HG02870 (cell line): ENCODE data around the gene PRUNE2.

Experiments
- ATAC-seq: cut with Tn5 transposase; IDR thresholded peaks from one replicate; pipeline ENCODE4 v1.9.1; 2021; ENCODE audit warnings: mild to moderate bottlenecking, moderate library complexity; ENCODE audit not compliant: unreplicated experiment

Gene PRUNE2

DNA sequence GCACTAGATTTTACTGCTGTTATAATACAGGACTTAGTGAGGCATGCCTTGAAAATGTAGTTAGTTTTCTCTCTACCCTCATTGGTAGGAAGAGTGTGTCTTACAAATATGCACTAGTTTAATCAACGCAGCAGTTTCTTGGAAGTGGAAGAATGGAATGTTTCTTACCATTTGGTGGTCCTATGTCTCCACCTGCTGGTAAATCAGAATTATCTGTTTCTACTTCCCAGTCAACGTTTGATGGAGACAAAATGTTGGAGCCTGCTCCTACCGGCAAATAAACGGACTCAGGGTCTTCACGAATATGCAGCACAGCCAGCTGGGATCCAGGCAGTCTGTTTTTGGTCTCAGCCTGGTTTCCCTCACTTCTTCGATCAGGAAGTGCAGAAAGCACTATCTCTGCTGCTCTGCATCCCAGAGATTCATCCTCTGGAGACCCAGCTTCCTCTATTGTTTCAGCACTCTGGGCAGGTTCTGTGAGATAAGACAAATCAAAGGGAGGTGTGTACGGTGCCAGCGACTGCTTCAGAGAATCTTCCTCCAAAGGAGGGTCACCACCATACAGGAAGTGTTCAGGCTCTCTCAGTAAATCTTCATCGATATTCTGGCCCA lies 201.2 kb downstream of the PRUNE2 start:
- no peak for ATAC-seq

DNA sequence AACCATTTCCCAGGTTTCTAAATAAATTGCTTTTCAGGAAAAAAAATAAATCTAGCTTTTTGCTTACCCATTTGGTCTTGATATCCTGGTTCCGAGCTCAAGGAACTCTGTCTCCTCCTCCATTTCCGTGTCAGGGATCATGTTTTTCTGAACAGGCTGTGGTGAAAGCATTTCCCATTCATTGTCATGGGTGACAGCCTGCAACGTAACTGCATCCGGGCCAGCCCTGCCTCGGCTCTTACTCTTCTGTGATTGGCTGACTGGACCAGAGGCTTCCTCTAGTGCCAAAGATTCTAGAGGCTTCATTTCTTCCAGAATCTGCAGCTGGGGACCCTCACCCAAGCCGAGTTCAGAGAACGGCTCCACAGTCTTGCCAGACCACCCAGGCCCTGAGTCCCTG lies 202.6 kb downstream of the PRUNE2 start:
- no peak for ATAC-seq

DNA sequence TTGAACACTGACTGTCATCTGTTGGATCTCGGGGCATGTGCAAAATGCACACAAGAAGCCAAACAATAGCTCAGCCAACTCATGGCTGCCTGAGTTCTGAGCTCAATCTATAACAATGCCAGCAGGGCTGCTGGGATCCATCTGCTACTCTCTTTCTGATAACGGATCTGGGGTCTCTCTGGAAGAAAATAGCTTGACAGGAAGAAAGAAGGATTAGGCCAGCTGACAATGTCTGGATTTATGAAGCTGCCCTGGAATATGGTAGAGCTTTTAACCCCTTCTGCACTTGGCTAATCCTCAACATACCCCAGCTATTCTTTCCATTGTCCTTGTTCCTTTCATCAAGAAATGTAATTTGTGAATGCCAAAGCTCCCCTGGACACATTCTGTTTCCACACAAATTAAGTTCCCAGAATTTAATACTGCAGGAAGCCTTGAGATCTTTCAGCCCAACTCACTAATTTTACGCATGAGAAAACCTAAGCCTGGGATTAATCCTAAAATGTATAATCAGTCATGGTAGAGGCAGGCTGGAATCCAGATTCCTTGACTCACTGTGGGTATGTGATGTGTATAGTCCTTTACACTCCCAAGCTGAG lies 204.4 kb downstream of the PRUNE2 start:
- no peak for ATAC-seq

DNA sequence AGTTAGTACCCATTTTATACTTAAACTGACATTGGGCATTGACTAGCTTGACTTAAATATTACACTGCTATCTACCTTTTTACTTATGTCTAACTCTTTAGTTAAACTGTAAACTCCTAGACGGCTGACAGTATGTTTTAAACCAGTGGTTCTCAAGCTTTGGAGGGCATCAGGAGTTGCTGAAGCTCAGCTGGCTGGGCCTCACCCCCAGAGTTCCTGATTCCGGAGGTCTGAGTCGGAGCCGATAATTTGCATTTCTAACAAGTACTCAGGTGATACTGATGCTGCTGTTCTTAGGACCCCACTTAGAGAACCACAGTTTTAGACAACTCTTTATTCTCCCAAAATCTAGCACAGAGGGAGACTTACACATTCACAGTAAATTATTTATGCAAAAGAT lies 205.0 kb downstream of the PRUNE2 start:
- no peak for ATAC-seq

DNA sequence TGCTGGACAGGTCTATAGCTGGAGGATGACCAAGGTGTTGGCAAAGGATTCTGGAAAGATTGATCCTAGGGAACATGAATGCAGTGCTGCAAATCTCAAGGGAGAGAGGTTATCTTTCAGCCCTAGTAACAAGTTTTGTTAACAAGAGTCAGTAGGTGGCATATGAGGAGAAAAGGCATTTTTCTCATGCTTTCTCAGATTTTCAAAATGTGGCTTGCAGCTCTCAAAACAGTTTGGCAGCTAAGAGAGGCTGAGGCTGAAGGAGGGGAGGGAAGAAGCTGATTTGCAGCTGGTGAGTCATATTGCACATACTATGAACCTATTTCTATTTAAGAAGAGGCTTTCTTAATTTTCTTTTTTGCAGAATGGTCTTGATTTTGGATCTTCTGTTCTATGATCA lies 205.9 kb downstream of the PRUNE2 start:
- no peak for ATAC-seq

DNA sequence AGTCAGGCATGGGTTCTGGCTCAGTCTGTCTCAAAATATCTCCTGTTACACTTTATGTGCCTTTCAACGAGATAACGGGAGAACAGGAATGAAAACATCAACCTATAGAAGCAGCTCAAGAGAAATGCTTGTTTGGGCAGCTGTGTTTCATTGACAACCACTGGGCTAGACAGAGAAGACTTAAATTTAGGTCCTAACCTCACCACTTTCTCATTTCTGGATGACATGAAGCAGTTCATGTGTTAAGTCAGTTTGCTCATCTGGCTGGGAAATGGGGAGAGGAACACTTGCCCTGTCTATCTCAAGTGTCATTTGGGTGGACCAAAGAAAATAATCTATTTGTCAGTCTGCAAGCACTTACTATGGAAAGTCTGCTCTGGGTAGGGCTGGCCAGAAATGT lies 208.4 kb downstream of the PRUNE2 start:
- no peak for ATAC-seq

DNA sequence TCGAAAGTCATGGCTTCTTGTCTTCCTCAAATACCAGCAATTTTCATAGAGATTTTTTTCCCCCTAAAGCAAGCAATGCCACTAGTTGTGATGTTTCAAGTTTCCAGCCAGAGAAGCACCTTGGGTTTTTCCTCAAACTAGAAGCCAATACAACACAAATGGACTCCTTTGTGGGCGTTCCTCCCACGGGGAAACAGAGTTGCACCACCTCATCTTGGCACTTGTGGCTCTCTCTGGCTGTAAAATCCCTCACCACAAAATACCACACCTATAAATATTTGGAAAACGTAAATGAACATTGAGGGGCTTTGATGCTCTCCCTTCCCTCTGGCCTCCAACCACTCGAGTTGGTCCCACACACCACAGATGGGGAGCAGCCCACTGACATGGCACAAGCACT lies 208.8 kb downstream of the PRUNE2 start:
- ATAC-seq = no peak

DNA sequence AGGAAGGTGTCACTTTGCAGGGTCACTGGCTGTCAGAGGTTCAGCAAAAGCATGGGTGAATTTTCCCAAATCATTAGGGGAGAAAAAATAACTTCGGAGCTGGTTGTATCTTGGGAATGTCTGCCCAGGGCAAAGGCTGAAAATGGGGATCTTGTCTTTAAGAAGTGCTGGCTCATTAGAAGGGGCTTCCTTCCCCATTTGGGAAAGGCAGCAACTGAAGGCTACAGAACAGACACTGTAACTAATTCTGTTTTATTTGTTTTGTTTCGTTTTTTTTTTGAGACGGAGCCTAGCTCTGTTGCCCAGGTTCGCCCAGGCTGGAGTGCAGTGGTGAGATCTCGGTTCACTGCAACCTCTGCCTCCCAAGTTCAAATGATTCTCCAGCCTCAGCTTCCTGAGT lies 212.0 kb downstream of the PRUNE2 start:
- ATAC-seq = no peak

DNA sequence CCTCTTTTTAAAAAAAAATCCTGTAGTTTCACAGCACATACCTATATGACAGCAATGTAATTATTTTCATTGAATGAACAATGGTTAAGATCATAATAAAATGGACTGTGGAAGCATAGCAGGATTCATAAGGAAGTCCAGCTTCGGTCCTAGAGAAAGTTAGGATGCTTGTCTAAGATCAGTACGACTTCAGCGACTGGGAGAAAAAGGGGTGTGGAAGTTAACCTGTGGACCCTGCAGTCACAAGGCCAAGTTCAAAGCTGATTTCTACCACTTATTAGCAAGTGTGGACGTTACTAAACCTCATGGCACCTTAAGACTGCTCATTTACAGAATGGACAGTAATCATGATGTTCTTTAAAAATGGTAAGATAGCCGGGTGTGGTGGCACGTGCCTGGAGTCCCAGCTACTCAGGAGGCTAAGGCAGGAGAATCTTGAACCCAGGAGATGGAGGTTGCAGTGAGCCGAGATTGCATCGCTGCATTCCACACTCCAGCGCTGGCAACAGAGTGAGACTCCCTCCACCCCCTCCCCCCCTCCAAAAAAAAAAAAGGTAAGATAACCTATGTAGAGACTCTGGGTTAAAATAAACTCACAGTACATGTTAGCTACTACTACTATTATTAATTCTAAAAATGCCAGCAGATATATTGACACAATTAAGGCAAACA lies 213.3 kb downstream of the PRUNE2 start:
- ATAC-seq = no peak

DNA sequence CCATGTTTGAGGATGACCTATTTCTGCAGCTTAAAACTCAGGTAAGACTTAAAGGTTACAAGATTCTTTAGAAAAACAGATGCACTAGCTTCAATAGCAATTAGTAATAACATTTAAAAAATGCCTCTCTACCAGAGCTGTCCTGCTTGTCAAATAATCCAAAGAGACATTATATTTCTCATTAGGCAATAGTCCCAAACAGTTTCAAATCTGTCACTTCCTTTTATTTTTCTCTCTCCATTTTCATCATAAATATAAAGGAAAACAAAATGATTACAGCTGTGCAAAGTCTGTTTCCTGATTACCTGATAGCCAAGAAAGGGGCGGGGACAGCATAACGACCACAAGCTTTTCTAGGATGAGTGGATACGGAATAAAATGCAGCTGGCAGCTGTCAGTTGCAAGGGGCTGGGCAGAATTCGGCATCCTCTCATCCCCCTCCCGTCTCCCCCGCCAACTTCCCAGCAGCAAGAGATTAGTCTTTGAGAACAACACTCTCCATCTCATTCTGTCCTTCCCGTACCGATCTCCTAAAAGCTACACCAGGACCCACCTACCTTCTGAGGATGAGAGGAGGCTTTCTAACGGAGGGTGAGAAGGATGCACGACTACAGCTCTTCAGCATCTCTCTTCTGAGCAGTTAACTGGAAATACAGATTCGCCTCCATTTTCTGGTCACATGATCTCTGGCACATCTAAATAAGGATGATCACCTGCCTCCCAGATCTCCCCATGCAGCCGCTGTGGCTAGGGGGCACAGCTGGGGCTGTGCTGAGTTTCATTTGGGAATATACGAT lies 214.2 kb downstream of the PRUNE2 start:
- no peak for ATAC-seq

DNA sequence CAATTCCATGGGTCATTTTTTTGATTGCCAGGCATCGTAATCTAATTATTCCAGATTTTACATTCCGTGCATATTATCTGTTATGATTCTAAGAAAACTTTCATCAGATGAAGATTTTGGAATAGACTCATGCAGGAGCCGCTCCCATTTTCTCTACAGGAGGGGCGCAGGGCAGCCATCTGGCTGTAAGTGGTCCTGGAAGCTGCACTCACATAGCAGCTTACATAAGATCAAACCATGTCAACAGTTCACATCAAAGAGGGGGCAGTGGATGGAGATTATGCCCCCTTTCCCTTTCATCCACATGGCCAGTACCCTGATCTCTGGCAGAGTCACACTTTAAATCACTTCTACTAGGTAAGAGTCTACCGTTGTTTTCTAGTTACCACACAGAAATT lies 214.9 kb downstream of the PRUNE2 start:
- no peak for ATAC-seq

DNA sequence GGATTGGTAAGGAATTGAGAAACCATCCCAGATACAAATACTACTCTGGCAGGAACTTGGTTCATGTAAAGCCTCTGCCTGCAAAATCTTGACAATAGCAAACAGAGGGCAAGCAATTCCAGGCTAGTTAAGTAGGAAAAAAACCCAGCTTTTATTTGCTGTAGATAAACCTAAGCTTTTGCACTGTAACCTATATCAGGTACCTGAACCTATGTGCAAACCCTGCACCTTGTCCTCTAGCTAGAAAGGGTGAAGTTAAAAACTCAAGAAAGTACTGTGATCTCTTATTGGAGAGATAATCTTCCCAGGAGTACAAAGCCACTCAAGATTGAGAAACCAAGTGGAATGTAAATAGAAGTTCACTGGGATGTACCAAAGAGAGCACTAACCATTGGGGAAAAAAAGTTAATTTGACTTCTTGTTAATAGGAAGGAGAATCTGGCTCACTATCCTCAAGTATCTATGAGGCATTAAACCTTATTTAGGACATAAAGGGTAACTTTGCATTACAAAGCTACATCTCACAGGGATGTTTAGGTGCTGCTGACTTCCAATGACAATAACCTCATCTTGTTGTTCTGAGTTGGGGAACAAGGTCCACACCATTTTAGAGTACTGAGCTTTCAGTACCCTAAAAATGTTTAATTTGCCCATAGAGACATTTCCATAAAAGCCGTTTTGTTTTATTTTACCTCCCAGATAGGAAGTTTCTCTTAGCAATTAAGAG lies 215.5 kb downstream of the PRUNE2 start:
- ATAC-seq = no peak

DNA sequence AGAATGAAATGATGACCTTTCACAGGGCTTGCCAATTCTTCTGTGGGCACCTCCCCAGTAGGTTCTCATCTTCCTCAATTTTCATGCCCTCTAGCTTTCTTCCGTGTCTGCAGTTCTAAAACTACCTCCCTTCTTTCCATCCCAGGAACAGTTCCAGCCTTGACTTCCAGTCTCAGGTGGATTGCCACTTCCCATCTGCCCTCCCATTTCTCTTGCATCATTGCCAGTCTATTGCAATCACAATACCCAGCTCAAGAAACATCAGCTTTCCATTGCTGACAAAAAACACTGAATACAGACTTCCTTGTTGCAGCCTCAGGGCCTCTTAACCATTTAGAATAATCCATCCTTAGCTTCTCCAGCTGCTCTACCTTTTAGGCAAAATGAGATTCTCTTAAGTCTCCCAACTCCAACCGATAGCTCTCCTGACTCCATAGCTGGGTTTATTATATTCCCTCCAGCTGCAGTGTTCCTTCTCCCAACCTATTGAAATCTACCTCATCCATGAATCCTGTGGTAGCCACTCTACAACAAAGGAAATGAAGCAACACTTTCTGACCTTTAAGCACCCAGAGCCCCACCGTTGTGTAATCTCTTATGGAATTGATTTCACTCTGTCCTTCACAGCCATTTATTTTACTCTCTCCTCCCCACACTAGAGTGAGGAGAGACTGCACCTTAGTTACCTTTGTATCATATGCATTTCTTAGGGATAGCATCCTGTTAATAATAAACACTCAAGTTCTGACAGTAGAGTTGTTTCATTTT lies 217.3 kb downstream of the PRUNE2 start:
- no peak for ATAC-seq

DNA sequence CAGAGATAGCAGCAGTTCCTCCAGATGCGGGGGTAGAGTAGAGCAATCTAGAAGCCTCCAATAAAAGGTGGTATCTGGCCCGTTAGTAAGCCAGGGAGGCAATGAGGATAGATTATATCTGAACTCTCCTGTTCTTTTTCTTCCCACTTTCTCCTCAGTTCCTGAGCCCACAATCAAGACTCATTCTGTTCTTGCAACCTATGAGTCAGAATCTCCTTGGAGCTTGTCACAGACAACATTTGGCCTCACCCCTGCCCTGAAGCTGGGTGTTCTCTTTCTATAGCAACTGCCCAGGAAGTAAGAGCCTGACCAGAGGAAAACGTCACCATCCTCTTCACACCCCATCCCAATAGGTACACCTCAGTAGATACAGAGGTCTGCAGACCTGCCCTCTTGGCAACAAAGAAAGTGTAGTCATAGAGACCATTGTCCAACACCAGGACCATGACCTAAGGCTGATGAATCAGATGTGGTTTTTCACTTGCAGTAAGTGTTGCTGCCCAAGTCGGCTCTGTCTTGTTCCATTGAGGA lies 218.0 kb downstream of the PRUNE2 start:
- no peak for ATAC-seq

DNA sequence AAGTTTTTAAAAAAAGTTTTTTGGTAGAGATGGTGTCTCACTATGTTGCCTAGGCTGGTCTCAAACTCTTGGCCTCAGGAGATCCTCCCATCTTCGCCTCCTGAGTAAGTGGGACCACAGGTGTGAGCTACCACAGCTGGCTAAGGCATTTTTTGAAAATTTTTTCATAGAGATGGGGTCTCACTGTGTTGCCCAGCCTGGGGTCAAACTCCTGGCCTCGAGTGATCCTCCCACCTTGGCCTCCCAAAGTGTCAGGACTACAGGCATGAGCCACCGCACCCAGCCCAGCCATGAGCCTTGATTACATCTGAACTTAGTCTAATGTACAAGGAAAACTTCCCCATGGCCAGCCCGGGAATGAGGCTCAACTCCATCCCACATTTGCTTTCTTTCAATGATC lies 219.2 kb downstream of the PRUNE2 start:
- no peak for ATAC-seq

DNA sequence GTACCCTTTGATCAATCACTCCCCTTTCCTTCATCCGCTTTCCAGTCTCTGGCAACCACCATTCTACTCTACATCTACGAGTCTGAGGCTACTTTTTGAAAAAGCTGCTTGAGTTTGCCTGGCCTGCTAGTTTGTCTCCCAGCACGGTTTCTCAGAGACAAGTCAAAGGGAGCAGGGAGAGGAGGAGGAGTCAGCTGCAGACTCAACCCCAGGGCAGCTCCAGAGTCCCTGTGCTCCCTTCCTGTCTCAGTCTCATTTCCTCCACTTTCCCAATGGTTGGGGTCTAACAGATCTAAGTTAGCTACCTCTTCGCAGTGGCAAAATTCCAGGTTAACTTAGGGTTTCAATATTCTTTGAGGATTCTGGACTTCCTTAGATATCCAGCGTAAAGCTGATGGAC lies 221.7 kb downstream of the PRUNE2 start:
- ATAC-seq = no peak

DNA sequence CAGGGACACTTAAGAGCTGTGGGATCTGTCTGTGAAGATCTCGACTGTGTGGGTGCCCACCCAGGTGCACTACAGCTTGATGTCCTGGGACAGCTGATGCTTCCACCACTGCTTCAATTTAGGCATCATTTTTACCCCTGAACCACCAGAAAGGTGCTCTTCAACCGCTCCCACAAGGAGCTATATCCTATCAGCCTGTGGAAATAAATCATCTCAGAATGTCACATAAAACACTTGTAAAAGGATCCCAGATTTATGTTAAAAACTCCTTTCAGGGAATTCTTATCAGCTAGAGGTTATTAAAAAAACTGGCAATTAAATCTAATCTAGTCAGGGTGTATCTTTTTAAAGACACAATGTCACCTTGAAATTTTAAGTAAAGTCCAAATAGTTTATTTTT lies 224.4 kb downstream of the PRUNE2 start:
- ATAC-seq = no peak

DNA sequence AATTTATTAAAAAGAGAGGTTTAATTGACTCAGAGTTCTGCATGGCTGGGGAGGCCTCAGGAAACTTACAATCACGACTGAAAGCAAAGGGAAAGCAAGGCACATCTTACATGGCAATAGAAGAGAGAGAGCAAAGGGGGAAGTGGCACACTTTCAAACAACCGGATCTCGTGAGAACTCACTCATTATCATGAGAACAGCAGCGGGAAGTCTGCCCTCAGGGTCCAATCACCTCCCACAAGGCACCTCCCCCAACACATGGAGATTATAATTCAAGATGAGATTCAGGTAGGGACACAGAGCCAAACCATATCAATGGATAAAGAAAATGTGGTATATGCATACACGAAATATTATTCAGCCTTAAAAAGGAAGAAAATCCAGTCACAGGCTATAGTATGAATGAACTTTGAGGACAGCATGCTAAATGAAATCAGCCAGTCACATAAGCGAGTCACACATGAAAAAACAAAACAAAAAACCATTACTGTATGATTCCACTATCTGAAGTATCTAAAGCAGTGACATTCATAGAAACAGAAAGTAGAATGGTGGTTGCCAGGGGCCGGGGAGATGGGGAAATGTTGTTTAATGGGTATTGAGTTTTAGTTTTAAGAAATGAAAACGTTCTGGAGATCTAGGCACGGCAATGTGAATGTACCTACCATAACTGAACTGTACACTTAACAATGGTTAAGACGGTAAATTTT lies 225.0 kb downstream of the PRUNE2 start:
- no peak for ATAC-seq

DNA sequence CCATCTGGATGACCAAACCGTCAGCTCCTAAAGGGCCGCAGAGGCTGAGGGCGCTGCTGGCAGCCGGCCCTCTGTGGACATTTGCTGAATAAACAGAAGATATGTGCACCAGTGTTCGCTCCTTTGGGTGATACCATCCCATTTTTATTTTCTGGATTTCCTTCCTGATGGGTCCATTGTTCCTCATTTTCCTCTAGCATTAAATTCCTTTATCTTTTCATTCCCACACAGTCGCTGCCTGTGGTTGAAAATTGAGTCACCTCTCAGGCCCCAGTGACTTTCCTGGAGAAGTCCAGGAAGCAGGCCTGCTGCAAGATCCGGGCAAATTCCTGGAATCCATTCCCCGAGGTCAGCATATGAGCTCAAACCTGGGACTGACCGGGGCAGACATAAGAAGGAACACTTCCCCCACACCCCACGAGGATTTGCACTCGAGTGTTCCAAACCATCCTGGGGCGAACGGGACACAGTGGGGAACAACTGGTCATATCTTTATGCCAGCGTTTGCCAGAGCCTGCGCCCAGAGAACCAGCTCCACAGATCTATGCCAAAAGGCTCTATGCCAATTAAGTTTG lies 228.3 kb downstream of the PRUNE2 start:
- no peak for ATAC-seq
